GM12878 (cell line): ENCODE data around the gene HS3ST3A1. TPM values are rescaled to one million over a fixed set of nuclear protein-coding genes. Genes with fewer than 3 reads are reported as not detected.

Experiments used
- ATAC-seq: fragments of 200-7000 bp; cut with Tn5 transposase; 3 replicates; pipeline ENCODE4 v1.9.1; 2020; ENCODE audit warnings: mild to moderate bottlenecking, moderate library complexity
- BruUV-seq: library from RNA; stranded (reverse); fragments of 400-500 nt; replicated peaks from 2 replicates; lab custom pipeline; 2021; lab: Mats Ljungman, UMichigan
- CTCF ChIA-PET: fragments of 300-600 bp; sonication (Branson Sonifier 250); formaldehyde crosslinking; extraction: SDS; loops from one replicate; lab custom pipeline; 2021; ENCODE audit warnings: inconsistent platforms; lab: Yijun Ruan, JAX
- POLR2A ChIA-PET: fragments of 350-600 bp; formaldehyde crosslinking; extraction: SDS; loops from one replicate; lab custom pipeline; 2021; ENCODE audit warnings: inconsistent platforms; lab: Charles Lee
- RAD21 ChIA-PET: fragments of 300-600 bp; sonication (Branson Sonifier 250); formaldehyde crosslinking; loops from one replicate; lab custom pipeline; 2023; ENCODE audit warnings: antibody characterized with exemption; ENCODE audit not compliant: unreplicated experiment; lab: Charles Lee
- SMC1A ChIA-PET: fragments of 300-600 bp; sonication (Branson Sonifier 250); formaldehyde crosslinking; loops from one replicate; lab custom pipeline; 2023; ENCODE audit not compliant: unreplicated experiment, uncharacterized antibody; lab: Charles Lee
- DNase-seq: peaks from one replicate; pipeline ENCODE4 v3.0.0-alpha.2; 2011; ENCODE audit warnings: low read depth, low spot score
- FAIRE-seq: peaks from 3 replicates; lab custom pipeline; 2011; peaks lifted over from hg19 to GRCh38; lab: Jason Lieb, UNC
- H2AFZ ChIP-seq: 2 replicates; pipeline ENCODE4 v1.6.0; 2011; ENCODE audit warnings: low read depth, low read length, control low read depth; ENCODE audit not compliant: control insufficient read depth
- H3K27ac ChIP-seq: 2 replicates; pipeline ENCODE4 v1.5.1; 2011; ENCODE audit warnings: control low read depth; ENCODE audit not compliant: control insufficient read depth, insufficient read depth
- H3K27me3 ChIP-seq, 2 experiments: replicated peaks in 1 of 2; 2 replicates each; pipeline versions ENCODE4 v1.6.0 to v1.6.1; 2011; ENCODE audit warnings: low read length in 1 of 2; ENCODE audit not compliant: control insufficient read depth in 2 of 2, insufficient read depth in 2 of 2
- H3K36me3 ChIP-seq, 2 experiments: 2 replicates each; pipeline ENCODE4 v1.5.1; 2011; ENCODE audit warnings: low read length in 1 of 2; ENCODE audit not compliant: control insufficient read depth in 2 of 2, insufficient read depth in 2 of 2
- H3K4me1 ChIP-seq: 2 replicates; pipeline ENCODE4 v1.6.1; 2011; ENCODE audit warnings: mild to moderate bottlenecking, low read length, moderate library complexity, mixed read lengths; ENCODE audit not compliant: control insufficient read depth, insufficient read depth
- H3K4me2 ChIP-seq: 2 replicates; pipeline ENCODE4 v1.6.0; 2011; ENCODE audit warnings: control low read depth; ENCODE audit not compliant: control insufficient read depth, insufficient read depth
- H3K4me3 ChIP-seq: fragments of 200-600 bp; sonication (generic); 2 replicates; pipeline ENCODE4 v1.5.1; 2016
- H3K79me2 ChIP-seq: 2 replicates; pipeline ENCODE4 v1.6.0; 2011; ENCODE audit warnings: low read length; ENCODE audit not compliant: control insufficient read depth, insufficient read depth
- H3K9ac ChIP-seq: 2 replicates; pipeline ENCODE4 v1.8.0; 2011; ENCODE audit warnings: low read length, control low read depth, mixed read lengths; ENCODE audit not compliant: control insufficient read depth, insufficient read depth
- H3K9me3 ChIP-seq: replicated peaks from 3 replicates; pipeline ENCODE4 v1.5.1; 2011; ENCODE audit warnings: mild to moderate bottlenecking, low read length; ENCODE audit not compliant: control insufficient read depth, insufficient read depth
- H4K20me1 ChIP-seq: 2 replicates; pipeline ENCODE4 v1.6.0; 2011; ENCODE audit not compliant: control insufficient read depth, insufficient read depth
- GATAD2B ChIP-seq: fragments of 450-650 bp; conservative IDR thresholded peaks from 2 replicates; pipeline ENCODE4 v1.6.1; 2017; ENCODE audit warnings: low read depth, mild to moderate bottlenecking, moderate library complexity
- NR2F1 ChIP-seq: fragments of 450-650 bp; conservative IDR thresholded peaks from 2 replicates; pipeline ENCODE4 v1.6.1; 2017; ENCODE audit warnings: mild to moderate bottlenecking
- PML ChIP-seq: IDR thresholded peaks from 2 replicates; pipeline ENCODE4 v1.6.1; 2012; ENCODE audit warnings: low read length, inconsistent platforms
- RELA ChIP-seq: fragments of 450-650 bp; IDR thresholded peaks from 2 replicates; pipeline ENCODE4 v1.8.0; 2014; ENCODE audit warnings: borderline replicate concordance; ENCODE audit not compliant: partially characterized antibody
- SP1 ChIP-seq: IDR thresholded peaks from one replicate; pipeline ENCODE4 v1.6.1; 2011; ENCODE audit warnings: low read depth, low read length
- SPI1 ChIP-seq: IDR thresholded peaks from 2 replicates; pipeline ENCODE4 v1.6.1; 2011; ENCODE audit warnings: low read depth, mild to moderate bottlenecking, low read length, moderate library complexity, borderline replicate concordance; ENCODE audit not compliant: insufficient read depth
- SREBF1 ChIP-seq: IDR thresholded peaks from 2 replicates; pipeline ENCODE4 v1.6.1; 2012; ENCODE audit warnings: mild to moderate bottlenecking, low read length
- STAT3 ChIP-seq: IDR thresholded peaks from 2 replicates; pipeline ENCODE4 v1.6.1; 2011; ENCODE audit warnings: low read depth, low read length, improper control_type of control experiment
- TAF1 ChIP-seq: IDR thresholded peaks from 2 replicates; pipeline ENCODE4 v1.6.1; 2011; ENCODE audit warnings: mild to moderate bottlenecking, low read depth, low read length, borderline replicate concordance
- WRNIP1 ChIP-seq: IDR thresholded peaks from 2 replicates; pipeline ENCODE4 v1.6.1; 2011; ENCODE audit warnings: low read depth, low read length, improper control_type of control experiment, borderline replicate concordance
- ZNF24 ChIP-seq: fragments of 450-650 bp; IDR thresholded peaks from 2 replicates; pipeline ENCODE4 v1.6.1; 2017; ENCODE audit warnings: antibody characterized with exemption, mild to moderate bottlenecking
- WGBS: methylation state at CpG from one replicate; pipeline ENCODE4 v1.1.6; 2016; ENCODE audit warnings: low lambda C conversion rate; ENCODE audit not compliant: insufficient replicate concordance, insufficient coverage; ENCODE audit errors: missing lambda C conversion rate; 5-methylcytosine and 5-hydroxymethylcytosine counted together
- in situ Hi-C: fragments of 300-500 bp; cut with MboI; formaldehyde crosslinking; loops from 9 replicates; pipeline ENCODE4 v1.14.3; 2018; ENCODE audit warnings: mixed read lengths
- intact Hi-C: fragments of 100-400 bp; cut with micrococcal nuclease; formaldehyde crosslinking; loops from one replicate; pipeline ENCODE4 v1.14.2; 2022; ENCODE audit not compliant: unreplicated experiment
- polyA plus RNA-seq, 11 experiments: library from polyadenylated mRNA; depleted of rRNA in 4 of 11; unstranded in 6 of 11; stranded (reverse) in 5 of 11; fragments of >200 nt; fragmentation: Nextera tagmentation in 4 of 11; fragmentation: Illumina TruSeq in 1 of 11; extraction: Ambion mirVana in 4 of 11; extraction: Trizol in 1 of 11; gene quantifications; 1 replicate in 1 of 11; 2 replicates in 10 of 11; pipeline versions ENCODE4 v1.2.1 to v1.2.3, GENCODE V29; 2011 to 2016; ENCODE audit warnings: inconsistent platforms in 2 of 11, missing spikeins in 2 of 11, low read depth in 1 of 11
- total RNA-seq, 4 experiments: library from RNA; depleted of rRNA in 3 of 4; stranded (reverse); fragments of >200 nt in 3 of 4; fragmentation: Illumina TruSeq in 1 of 4; extraction: Trizol in 1 of 4; gene quantifications; 2 replicates each; pipeline versions ENCODE4 v1.2.1 to v1.2.3, GENCODE V29; 2013 to 2021
- TF ChIP-seq, protein P1 (sequence below): IDR thresholded peaks from 2 replicates; pipeline ENCODE4 v1.6.1; 2011; ENCODE audit warnings: borderline replicate concordance, low read depth, mild to moderate bottlenecking, moderate library complexity, low read length; ENCODE audit not compliant: insufficient read depth, poor library complexity, severe bottlenecking

The HS3ST3A1 gene
- total and polyA plus RNA-seq, 10 of the 15 experiments (the other 5 are each of a cell fraction or from before 2014, with no cell fraction given), result 0.24 to 0.26 TPM; not detected in 8

DNA sequence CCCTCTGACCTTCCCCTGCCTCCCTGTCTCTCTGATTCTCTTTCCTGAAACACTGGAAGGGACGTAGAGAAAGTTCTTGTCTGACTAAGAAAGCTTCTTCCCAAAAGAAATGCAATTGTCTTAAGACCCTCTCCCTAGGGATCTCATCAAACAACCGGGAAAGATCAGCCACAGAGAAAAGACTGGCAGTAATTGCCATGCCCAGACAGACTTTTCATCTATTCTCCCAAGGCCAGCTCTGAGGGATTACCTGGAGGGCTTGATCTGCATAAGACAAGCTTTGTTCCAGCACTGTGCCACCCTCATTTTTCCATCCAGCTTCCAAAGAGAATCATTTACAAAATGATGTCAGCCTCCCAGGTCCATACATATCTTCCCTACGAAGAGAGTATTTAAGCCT, 38.8 kb upstream of the HS3ST3A1 start:
- no peak overlapping the region for H3K9ac ChIP-seq
- ChIA-PET CTCF (interaction anchor here (0.5 kb wide), 1 partner anchor 1702 kb away, joined by 3 read pairs; no protein-coding TSS in a partner anchor), SMC1A (no interaction called here), POLR2A (no interaction called here), RAD21 (no interaction called here)
- 0% methylated on average over 3 of the region's 3 CpGs for WGBS
- no TSS peak for BruUV-seq
- no peaks in the 10 kb centered on the region for H3K36me3 ChIP-seq
- no peaks in the 10 kb centered on the region for H3K79me2 ChIP-seq
- H3K9me3 ChIP-seq, result no peaks in the 10 kb centered on the region
- intact Hi-C loops, result no loop called here
- TF ChIP-seq STAT3, result no peak
- TF ChIP-seq PML, result no peak
- TF ChIP-seq GATAD2B, result no peak
- TF ChIP-seq SPI1, result no peak
- TF ChIP-seq TAF1, result no peak
- TF ChIP-seq, protein P1, sequence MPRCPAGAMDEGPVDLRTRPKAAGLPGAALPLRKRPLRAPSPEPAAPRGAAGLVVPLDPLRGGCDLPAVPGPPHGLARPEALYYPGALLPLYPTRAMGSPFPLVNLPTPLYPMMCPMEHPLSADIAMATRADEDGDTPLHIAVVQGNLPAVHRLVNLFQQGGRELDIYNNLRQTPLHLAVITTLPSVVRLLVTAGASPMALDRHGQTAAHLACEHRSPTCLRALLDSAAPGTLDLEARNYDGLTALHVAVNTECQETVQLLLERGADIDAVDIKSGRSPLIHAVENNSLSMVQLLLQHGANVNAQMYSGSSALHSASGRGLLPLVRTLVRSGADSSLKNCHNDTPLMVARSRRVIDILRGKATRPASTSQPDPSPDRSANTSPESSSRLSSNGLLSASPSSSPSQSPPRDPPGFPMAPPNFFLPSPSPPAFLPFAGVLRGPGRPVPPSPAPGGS, result no peak
- no peak for TF ChIP-seq WRNIP1
- no peak for TF ChIP-seq ZNF24
- TF ChIP-seq RELA, result no peak
- TF ChIP-seq SP1, result no peak
- TF ChIP-seq SREBF1, result no peak
- no peak for TF ChIP-seq NR2F1
- no peaks in the 10 kb centered on the region for H4K20me1 ChIP-seq
- H3K4me2 ChIP-seq, result no peak overlapping the region
- no peaks in the 10 kb centered on the region for H3K4me1 ChIP-seq
- no peak overlapping the region for H2AFZ ChIP-seq
- in situ Hi-C loops, result loop anchor here (5.0 kb wide), 1 partner anchor 52 kb away; no protein-coding TSS in a partner anchor
- H3K4me3 ChIP-seq, result no peak overlapping the region
- H3K27me3 ChIP-seq, result no peaks in the 10 kb centered on the region
- no peak for FAIRE-seq
- no peak for ATAC-seq
- H3K27ac ChIP-seq, result no peak overlapping the region
- DNase-seq, result no peak
